Activated CD4-positive, CD25-positive, alpha-beta regulatory T cell treated with anti-CD3 and anti-CD28 coated beads, Interleukin-2, amount 50 U/mL, for 72 hours (primary cell): ENCODE measurements around the gene PRKCSH.
"Not testable (repeated sequence)": the region's sequence is repeated elsewhere in the genome, so short reads cannot be mapped to it uniquely, and the experiment has no call there.

ENCODE experiments used
- DNase-seq: peaks from one replicate; pipeline ENCODE4 v3.0.0; 2021

The PRKCSH gene

GRCh38 chr19:11420429-11421370, 14.7 kb upstream of the PRKCSH start:
- no peak for DNase-seq

- DNase-seq, result peak; percentile 55
Measured at GRCh38 chr19:11421371-11422098, 13.9 kb upstream of the PRKCSH start.

- DNase-seq, result peak; percentile 80
Measured at GRCh38 chr19:11422163-11423065, 13.0 kb upstream of the PRKCSH start.

- DNase-seq, result no peak
Measured at GRCh38 chr19:11423164-11423790, 12.2 kb upstream of the PRKCSH start.

- DNase-seq, result no peak
Measured at GRCh38 chr19:11423791-11424181, 11.6 kb upstream of the PRKCSH start.

GRCh38 chr19:11425719-11426457, 9.5 kb upstream of the PRKCSH start:
- DNase-seq, result no peak

- DNase-seq, result no peak
Measured at GRCh38 chr19:11426656-11427055, 8.8 kb upstream of the PRKCSH start.

- DNase-seq, result not testable (repeated sequence)
Measured at GRCh38 chr19:11433526-11433925, 1.9 kb upstream of the PRKCSH start.

GRCh38 chr19:11434703-11435056, 755 bp upstream of the PRKCSH start:
- DNase-seq, result no peak

GRCh38 chr19:11435833-11436313, 438 bp downstream of the PRKCSH start:
- DNase-seq, result no peak

GRCh38 chr19:11437955-11438354, 2.5 kb downstream of the PRKCSH start:
- DNase-seq, result no peak

- no peak for DNase-seq
Measured at GRCh38 chr19:11444059-11444458, 8.6 kb downstream of the PRKCSH start.

- no peak for DNase-seq
Measured at GRCh38 chr19:11445141-11445540, 9.7 kb downstream of the PRKCSH start.

GRCh38 chr19:11446271-11446651, 10.8 kb downstream of the PRKCSH start:
- no peak for DNase-seq

GRCh38 chr19:11446652-11447301, 11.3 kb downstream of the PRKCSH start:
- peak; percentile 63 for DNase-seq

GRCh38 chr19:11447347-11448262, 12.2 kb downstream of the PRKCSH start:
- no peak for DNase-seq

GRCh38 chr19:11448410-11448809, 13.0 kb downstream of the PRKCSH start:
- no peak for DNase-seq

GRCh38 chr19:11448923-11449554, 13.6 kb downstream of the PRKCSH start:
- DNase-seq, result no peak

- no peak for DNase-seq
Measured at GRCh38 chr19:11450570-11451326, 15.3 kb downstream of the PRKCSH start.
